Karpas-422 (cell line): ENCODE results near the gene MDP1. TPM values are rescaled to one million over a fixed set of nuclear protein-coding genes. Genes with fewer than 3 reads are reported as not detected.

Source experiments
- DNase-seq: peaks from one replicate; pipeline ENCODE4 v3.0.0-alpha.2; 2015
- H2AFZ ChIP-seq: fragments of 200-600 bp; sonication (generic); 2 replicates; pipeline ENCODE4 v1.6.1; 2014; ENCODE audit warnings: antibody characterized with exemption, low read length, mixed read lengths
- H3K27ac ChIP-seq: fragments of 200-600 bp; sonication (generic); 2 replicates; pipeline ENCODE4 v1.5.1; 2014; ENCODE audit warnings: mild to moderate bottlenecking, low read length, moderate library complexity
- H3K27me3 ChIP-seq: fragments of 200-600 bp; sonication (generic); 2 replicates; pipeline ENCODE4 v1.6.1; 2014; ENCODE audit warnings: low read length, mixed read lengths
- H3K36me3 ChIP-seq: fragments of 200-600 bp; sonication (generic); 2 replicates; pipeline ENCODE4 v1.6.1; 2014; ENCODE audit warnings: low read length, mixed read lengths; ENCODE audit not compliant: insufficient read depth
- H3K4me1 ChIP-seq: fragments of 200-600 bp; sonication (generic); 2 replicates; pipeline ENCODE4 v1.6.1; 2014; ENCODE audit warnings: mild to moderate bottlenecking, low read length, mixed read lengths
- H3K4me2 ChIP-seq: fragments of 200-600 bp; sonication (generic); 2 replicates; pipeline ENCODE4 v1.6.1; 2014; ENCODE audit warnings: low read length, low read depth, mild to moderate bottlenecking; ENCODE audit not compliant: poor library complexity, severe bottlenecking
- H3K4me3 ChIP-seq: fragments of 200-600 bp; sonication (generic); 2 replicates; pipeline ENCODE4 v1.5.1; 2014; ENCODE audit warnings: mild to moderate bottlenecking, antibody characterized with exemption, low read length, mixed read lengths
- H3K79me2 ChIP-seq: fragments of 200-600 bp; sonication (generic); 2 replicates; pipeline ENCODE4 v1.6.1; 2014; ENCODE audit warnings: mild to moderate bottlenecking, low read length, mixed read lengths
- H3K9ac ChIP-seq: fragments of 200-600 bp; sonication (generic); 2 replicates; pipeline ENCODE4 v1.6.0; 2014; ENCODE audit warnings: low read length
- H3K9me2 ChIP-seq: fragments of 200-600 bp; sonication (generic), shearing (Covaris generic); replicated peaks from 2 replicates; pipeline ENCODE4 v1.6.0; 2014; ENCODE audit warnings: mild to moderate bottlenecking, low read length, moderate library complexity; ENCODE audit not compliant: insufficient read depth
- H3K9me3 ChIP-seq: fragments of 300-700, 200-600 bp; sonication (generic); 2 replicates; pipeline ENCODE4 v1.6.1; 2014; ENCODE audit warnings: low read length, mixed read lengths
- H4K20me1 ChIP-seq: fragments of 200-600 bp; sonication (generic); 2 replicates; pipeline ENCODE4 v1.6.1; 2014; ENCODE audit warnings: mild to moderate bottlenecking, antibody characterized with exemption, low read length, low read depth; ENCODE audit not compliant: insufficient read depth
- total RNA-seq: library from RNA; depleted of rRNA; stranded (reverse); fragments of >200 nt; shearing (Covaris generic); gene quantifications from 2 replicates; pipeline ENCODE4 v1.2.3, GENCODE V29; 2014; ENCODE audit warnings: low replicate concordance

The MDP1 gene
- total RNA-seq, 1 experiment from 2014 or later: 35.4 TPM

DNA sequence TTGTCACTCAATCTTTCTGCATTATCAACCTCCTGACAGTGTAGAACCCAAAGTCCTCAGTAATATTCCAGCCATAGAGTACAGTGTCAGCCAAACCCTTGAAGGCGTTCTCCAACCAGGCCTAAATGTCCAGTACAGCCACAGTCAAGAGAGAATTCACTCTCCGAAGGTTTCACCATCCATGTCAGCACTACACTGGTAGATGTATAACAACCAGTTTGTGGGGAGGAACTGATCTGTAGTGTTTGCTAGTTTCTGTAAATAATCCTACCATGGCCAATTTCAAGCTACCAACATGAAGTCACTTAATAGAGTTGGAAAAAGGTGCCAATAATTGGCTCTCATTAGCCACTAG, 456 bp upstream of the MDP1 start:
- Histone ChIP-seq H3K9me3 (no peaks in the 10 kb centered on the region), H4K20me1 (no peaks in the 10 kb centered on the region), H2AFZ (no peak overlapping the region), H3K27me3 (no peaks in the 10 kb centered on the region), H3K4me2 (peak overlapping the region; percentile 81), H3K9ac (peak overlapping the region; percentile 91), H3K4me3 (peak overlapping the region; percentile 83; the same call in 1 of the 2 replicates), H3K36me3 (peaks cover 8% of the 10 kb centered on the region), H3K79me2 (peaks cover 41% of the 10 kb centered on the region), H3K27ac (peak overlapping the region; percentile 13; the same call in 1 of the 2 replicates), H3K9me2 (no peaks in the 10 kb centered on the region), H3K4me1 (peaks cover 40% of the 10 kb centered on the region)
- DNase-seq: no peak

DNA sequence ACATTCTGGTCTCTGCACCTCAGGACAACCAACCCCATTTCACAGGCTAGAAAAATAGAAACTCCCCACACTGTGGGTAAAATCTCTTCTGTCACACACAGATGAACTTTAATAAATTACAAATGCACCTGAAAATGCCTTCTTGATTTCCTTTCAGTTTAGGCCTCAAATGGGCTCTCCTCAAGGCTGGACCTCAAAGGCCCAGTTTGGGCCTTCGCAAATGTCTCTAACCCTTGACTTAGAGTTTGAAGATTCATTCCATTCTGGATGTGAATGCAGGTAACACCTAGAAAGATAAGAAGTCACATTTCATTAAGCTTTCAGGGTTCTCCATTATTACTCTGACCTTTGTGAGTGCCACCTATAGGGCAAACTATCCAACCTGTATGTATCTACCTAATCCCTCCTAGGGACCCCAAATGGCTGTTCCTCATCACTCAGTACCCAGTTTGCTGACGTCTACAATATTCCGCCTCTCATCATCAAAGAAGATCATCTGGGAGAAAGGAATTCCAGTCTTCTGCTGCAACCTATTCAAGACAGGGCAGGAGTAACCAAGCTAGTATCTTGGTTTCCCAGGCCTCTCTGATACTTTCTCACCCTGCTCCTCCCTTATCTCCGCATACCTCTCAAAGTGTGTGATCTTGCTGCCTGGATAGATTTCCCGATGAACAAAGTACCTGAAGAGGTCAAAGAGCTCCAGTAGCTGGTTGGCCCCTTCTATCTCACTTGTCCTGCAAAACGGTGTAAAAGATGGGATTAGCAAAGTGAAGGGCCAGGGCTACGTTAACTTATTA, 1.8 kb downstream of the MDP1 start:
- peak overlapping the region; percentile 81 for H3K4me2 ChIP-seq
- H3K9me3 ChIP-seq: no peaks in the 10 kb centered on the region
- H3K9ac ChIP-seq: peak overlapping the region; percentile 91
- no peak overlapping the region for H2AFZ ChIP-seq
- H3K9me2 ChIP-seq: no peaks in the 10 kb centered on the region
- H3K27me3 ChIP-seq: no peaks in the 10 kb centered on the region
- no peak for DNase-seq
- peaks cover 22% of the 10 kb centered on the region for H3K79me2 ChIP-seq
- H4K20me1 ChIP-seq: no peaks in the 10 kb centered on the region
- H3K36me3 ChIP-seq: peaks cover 28% of the 10 kb centered on the region
- peaks cover 40% of the 10 kb centered on the region for H3K4me1 ChIP-seq
- H3K27ac ChIP-seq: peak overlapping the region; percentile 75
- H3K4me3 ChIP-seq: peak overlapping the region; percentile 83

DNA sequence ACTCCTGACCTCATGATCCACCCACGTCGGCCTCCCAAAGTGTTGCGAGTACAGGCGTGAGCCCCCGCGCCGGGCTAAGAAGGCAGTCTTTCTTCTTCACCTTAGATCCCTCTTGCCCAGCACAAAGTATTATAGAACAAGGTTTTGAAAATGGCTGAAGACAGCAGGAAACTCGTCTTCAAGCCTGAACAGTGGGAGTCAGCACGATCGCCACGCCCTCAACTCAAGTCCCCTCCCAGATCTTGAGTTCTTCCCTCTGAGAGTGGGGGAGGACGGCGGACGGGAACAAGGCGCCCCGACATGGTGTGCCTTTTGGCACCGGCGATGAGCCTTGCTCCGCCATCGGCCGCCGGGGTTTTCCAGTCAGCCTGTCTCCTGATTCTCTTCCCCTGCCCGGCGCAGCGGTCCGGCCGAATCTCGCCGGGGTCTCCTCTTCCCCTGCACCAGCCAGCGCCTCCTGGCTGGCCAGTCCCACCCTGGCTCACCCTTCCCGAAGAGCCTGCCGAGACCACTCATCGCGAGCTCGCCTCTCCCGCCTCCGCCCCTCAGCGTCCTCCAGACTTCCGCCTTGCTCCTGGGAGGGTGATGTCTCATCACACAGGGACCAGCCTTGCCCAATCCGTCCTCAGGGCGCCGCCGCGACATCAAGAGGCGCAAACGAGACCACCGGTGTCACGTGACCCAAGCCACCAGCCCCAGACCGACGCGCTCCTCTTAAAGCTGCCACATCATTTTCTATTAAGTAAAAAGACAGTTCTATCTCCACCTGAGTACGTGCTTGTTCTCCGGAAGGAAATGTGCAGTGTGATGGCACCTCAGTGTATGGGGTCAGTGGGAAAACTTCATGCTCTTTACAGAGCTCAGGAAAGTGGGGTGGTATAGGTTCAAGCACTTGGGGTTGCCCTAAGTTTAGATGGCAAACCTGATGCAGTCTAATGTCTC, 2.7 kb downstream of the MDP1 start, which contains the start of gene CHMP4A:
CHMP4A (minus strand) TSS at position 565 of the 942 bp plus-strand sequence; CDS start at position 516, 49 bp downstream.
- Histone ChIP-seq H3K9me2 (no peaks in the 10 kb centered on the region), H3K27me3 (no peaks in the 10 kb centered on the region), H3K4me1 (peaks cover 40% of the 10 kb centered on the region), H3K4me2 (peak within 1 kb of the TSS; percentile 81), H3K27ac (peak within 1 kb of the TSS; percentile 82), H3K79me2 (peaks cover 20% of the 10 kb centered on the region), H3K9me3 (no peaks in the 10 kb centered on the region), H4K20me1 (no peaks in the 10 kb centered on the region), H2AFZ (no peak within 1 kb of the TSS; the same call in 1 of the 2 replicates), H3K9ac (peak within 1 kb of the TSS; percentile 91), H3K36me3 (peaks cover 33% of the 10 kb centered on the region), H3K4me3 (peak within 1 kb of the TSS; percentile 83)
- peak; percentile 100 for DNase-seq

DNA sequence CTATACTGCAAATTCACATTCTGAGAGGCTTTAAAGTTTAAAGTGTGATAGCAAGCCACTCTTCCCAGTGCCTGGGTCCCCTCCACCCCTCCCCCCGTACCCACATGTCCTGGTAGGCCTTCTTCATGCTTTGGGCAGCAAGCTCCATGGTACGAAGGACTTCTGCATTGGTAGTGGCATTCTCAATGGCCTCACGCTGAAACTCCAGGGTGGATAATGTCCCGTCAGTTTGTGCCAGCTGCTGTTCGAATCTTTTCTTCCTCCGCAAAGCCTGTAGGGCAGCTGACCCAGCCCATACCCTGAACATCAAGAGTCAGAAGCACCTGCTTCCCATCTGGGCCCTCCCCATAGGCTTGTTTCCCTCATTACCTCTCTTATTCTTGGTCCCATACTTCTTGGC, 4.6 kb downstream of the MDP1 start:
- H3K27me3 ChIP-seq: no peaks in the 10 kb centered on the region
- DNase-seq: no peak
- H3K9ac ChIP-seq: no peak overlapping the region
- H3K4me3 ChIP-seq: no peak overlapping the region
- H2AFZ ChIP-seq: no peak overlapping the region
- H3K4me1 ChIP-seq: peaks cover 34% of the 10 kb centered on the region
- H3K4me2 ChIP-seq: no peak overlapping the region
- no peak overlapping the region for H3K27ac ChIP-seq
- no peaks in the 10 kb centered on the region for H3K9me3 ChIP-seq
- H4K20me1 ChIP-seq: no peaks in the 10 kb centered on the region
- no peaks in the 10 kb centered on the region for H3K9me2 ChIP-seq
- peaks cover 52% of the 10 kb centered on the region for H3K36me3 ChIP-seq
- peaks cover 20% of the 10 kb centered on the region for H3K79me2 ChIP-seq

DNA sequence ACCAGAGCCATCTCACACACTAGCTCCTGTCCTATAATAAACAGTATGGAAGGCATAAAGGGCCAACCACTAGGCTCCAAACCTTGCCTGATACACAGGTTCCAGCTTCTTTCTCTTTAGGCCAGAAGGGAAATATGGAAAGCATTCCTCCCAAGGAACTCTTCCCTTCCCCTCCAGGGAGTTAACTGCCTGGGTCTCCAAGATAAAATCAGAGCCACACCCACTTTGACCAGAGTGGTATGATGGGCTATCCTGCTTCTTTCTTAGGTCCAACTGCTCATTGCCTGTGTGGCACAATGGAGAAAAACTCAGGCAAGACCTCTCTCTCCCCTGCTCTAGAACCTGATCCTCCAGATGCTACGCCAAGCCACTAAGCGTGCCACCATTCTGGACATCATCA, 8.2 kb downstream of the MDP1 start:
- peaks cover 15% of the 10 kb centered on the region for H3K79me2 ChIP-seq
- no peak overlapping the region for H3K4me2 ChIP-seq
- no peak overlapping the region for H2AFZ ChIP-seq
- H3K4me3 ChIP-seq: no peak overlapping the region
- no peaks in the 10 kb centered on the region for H3K27me3 ChIP-seq
- peaks cover 6% of the 10 kb centered on the region for H3K9me3 ChIP-seq
- peaks cover 82% of the 10 kb centered on the region for H3K36me3 ChIP-seq
- H3K4me1 ChIP-seq: peaks cover 11% of the 10 kb centered on the region
- no peak overlapping the region for H3K9ac ChIP-seq
- no peaks in the 10 kb centered on the region for H4K20me1 ChIP-seq
- no peak overlapping the region for H3K27ac ChIP-seq
- H3K9me2 ChIP-seq: no peaks in the 10 kb centered on the region
- DNase-seq: no peak

DNA sequence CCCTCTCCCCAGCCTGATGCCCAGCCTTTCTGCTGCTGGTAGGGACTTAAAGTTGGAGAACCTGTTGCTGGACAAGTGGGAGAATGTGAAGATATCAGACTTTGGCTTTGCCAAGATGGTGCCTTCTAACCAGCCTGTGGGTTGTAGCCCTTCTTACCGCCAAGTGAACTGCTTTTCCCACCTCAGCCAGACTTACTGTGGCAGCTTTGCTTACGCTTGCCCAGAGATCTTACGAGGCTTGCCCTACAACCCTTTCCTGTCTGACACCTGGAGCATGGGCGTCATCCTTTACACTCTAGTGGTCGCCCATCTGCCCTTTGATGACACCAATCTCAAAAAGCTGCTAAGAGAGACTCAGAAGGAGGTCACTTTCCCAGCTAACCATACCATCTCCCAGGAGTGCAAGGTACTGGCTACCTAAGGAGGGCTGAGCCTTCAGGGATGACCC, 8.7 kb downstream of the MDP1 start:
- no peak overlapping the region for H3K27ac ChIP-seq
- H3K9me2 ChIP-seq: no peaks in the 10 kb centered on the region
- peaks cover 11% of the 10 kb centered on the region for H3K79me2 ChIP-seq
- no peaks in the 10 kb centered on the region for H3K27me3 ChIP-seq
- no peak overlapping the region for H3K4me3 ChIP-seq
- H2AFZ ChIP-seq: no peak overlapping the region
- H3K4me2 ChIP-seq: no peak overlapping the region
- H3K9me3 ChIP-seq: peaks cover 6% of the 10 kb centered on the region
- no peaks in the 10 kb centered on the region for H4K20me1 ChIP-seq
- peaks cover 86% of the 10 kb centered on the region for H3K36me3 ChIP-seq
- no peak overlapping the region for H3K9ac ChIP-seq
- peaks cover 7% of the 10 kb centered on the region for H3K4me1 ChIP-seq
- DNase-seq: no peak

DNA sequence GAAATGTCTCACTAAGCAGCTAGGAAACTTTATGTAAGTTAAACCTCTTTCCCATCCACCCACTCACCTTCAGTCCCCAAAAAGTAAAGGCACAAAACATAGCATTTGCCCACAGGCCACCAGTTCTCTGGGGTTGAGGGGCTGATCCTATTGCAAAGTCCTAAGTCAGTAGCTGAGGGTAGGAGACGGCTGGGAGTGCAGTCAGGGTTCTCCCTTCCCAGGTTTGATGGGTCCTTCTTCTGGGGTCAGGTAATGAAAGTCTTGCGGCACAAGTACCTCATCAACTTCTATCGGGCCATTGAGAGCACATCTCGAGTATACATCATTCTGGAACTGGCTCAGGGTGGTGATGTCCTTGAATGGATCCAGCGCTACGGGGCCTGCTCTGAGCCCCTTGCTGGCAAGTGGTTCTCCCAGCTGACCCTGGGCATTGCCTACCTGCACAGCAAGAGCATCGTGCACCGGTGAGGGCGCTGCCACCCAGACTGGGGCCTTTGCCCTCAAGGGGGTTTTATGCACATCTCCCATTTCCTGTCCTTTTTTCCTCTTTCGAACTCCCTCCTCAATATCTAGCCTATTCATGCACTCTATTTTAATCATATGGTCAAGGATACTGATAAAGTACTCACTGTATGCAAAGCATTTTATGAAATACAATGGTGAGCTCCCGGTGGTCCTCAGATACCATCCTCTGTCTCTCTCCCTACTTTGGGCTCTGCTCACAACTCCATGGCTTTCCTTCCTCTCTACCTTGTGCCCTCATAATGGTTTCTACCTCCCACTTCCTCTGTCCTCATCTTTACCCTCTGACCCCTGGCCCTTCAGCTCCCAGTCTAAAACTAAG, 9.4 kb downstream of the MDP1 start:
- H3K9ac ChIP-seq: no peak overlapping the region
- H2AFZ ChIP-seq: no peak overlapping the region
- no peak overlapping the region for H3K4me2 ChIP-seq
- no peak overlapping the region for H3K27ac ChIP-seq
- H3K9me2 ChIP-seq: no peaks in the 10 kb centered on the region
- no peak overlapping the region for H3K4me3 ChIP-seq
- peaks cover 85% of the 10 kb centered on the region for H3K36me3 ChIP-seq
- peaks cover 8% of the 10 kb centered on the region for H3K9me3 ChIP-seq
- no peaks in the 10 kb centered on the region for H3K27me3 ChIP-seq
- H3K4me1 ChIP-seq: peaks cover under 1% of the 10 kb centered on the region; the same call in 1 of the 2 replicates
- H4K20me1 ChIP-seq: no peaks in the 10 kb centered on the region
- no peak for DNase-seq
- H3K79me2 ChIP-seq: peaks cover 6% of the 10 kb centered on the region
